ENCODE results near the gene LDAH.

- TF ChIP-seq YY1 (IDR thresholded peaks at IDR 0.05; ENCODE audit: insufficient read depth, insufficient read length) (no peak), ZNF274 (IDR thresholded peaks at IDR 0.05; ENCODE audit: low read depth, low read length) (no peak), SUZ12 (IDR thresholded peaks at IDR 0.05; ENCODE audit: extremely low read depth, insufficient read depth, insufficient read length) (no peak)
Observed at GRCh38 chr2:20652141-20652540, 170.8 kb downstream of the LDAH start.

Data from NT2/D1 (cell line).